Measurements from ENCODE around the gene ATP10D.

GRCh38 chr4:47493238-47494123 lies 8.4 kb downstream of the ATP10D start:
- TF ChIP-seq CTCF (IDR thresholded peaks at IDR 0.05) = no peak
- no peak for TF ChIP-seq ZFX (IDR thresholded peaks at IDR 0.05; ENCODE audit: borderline replicate concordance)

All from 22Rv1 (cell line).